Suprapubic skin (tissue), 4 donors: ENCODE results near the gene TSSC4.

Experiments used
- CTCF ChIP-seq, 2 donors: fragments of 200-600 bp in 1 of 2; fragments of 450-650 bp in 1 of 2; sonication (generic) in 1 of 2; IDR thresholded peaks; one replicate each; pipeline ENCODE4 v1.5.1; 2016 to 2019; ENCODE audit warnings: antibody characterized with exemption in 2 of 2, mild to moderate bottlenecking in 1 of 2, moderate library complexity in 1 of 2
- POLR2A ChIP-seq, 2 donors: fragments of 450-650 bp; IDR thresholded peaks; one replicate each; pipeline ENCODE4 v1.6.1; 2017; ENCODE audit warnings: antibody characterized with exemption in 2 of 2, mild to moderate bottlenecking in 2 of 2, moderate library complexity in 2 of 2
- POLR2AphosphoS5 ChIP-seq, 3 donors: sonication (generic); formaldehyde crosslinking; IDR thresholded peaks; one replicate each; pipeline ENCODE4 v1.6.1; 2017; ENCODE audit warnings: antibody characterized with exemption in 3 of 3

- TF ChIP-seq POLR2A (IDR thresholded peaks at IDR 0.05) (no peak), CTCF (IDR thresholded peaks at IDR 0.05) (no peak), POLR2AphosphoS5 (IDR thresholded peaks at IDR 0.05) (no peak)
Observed at GRCh38 chr11:2396471-2396870, 4.1 kb upstream of the TSSC4 start.
